ENCODE results near the gene USP13.

- TF ChIP-seq TEAD4 (IDR thresholded peaks at IDR 0.05) (no peak), TAF1 (IDR thresholded peaks at IDR 0.05; ENCODE audit: low read depth) (no peak), TCF12 (IDR thresholded peaks at IDR 0.05; ENCODE audit: low read depth) (no peak), FOXM1 (IDR thresholded peaks at IDR 0.05; ENCODE audit: borderline replicate concordance, low read depth) (no peak), CEBPB (IDR thresholded peaks at IDR 0.05) (no peak), EP300 (IDR thresholded peaks at IDR 0.05; ENCODE audit: borderline replicate concordance) (no peak)
Measured at GRCh38 chr3:179826247-179826637, 173.4 kb downstream of the USP13 start.

All from Ishikawa (cell line).